Diencephalon (tissue), 1 donor: ENCODE results near the gene C12orf50. TPM values are rescaled to one million over a fixed set of nuclear protein-coding genes. Genes with fewer than 3 reads are reported as not detected.

Source experiments
- small RNA-seq: library from RNA; depleted of rRNA; stranded (forward); fragments of <200 nt; gene quantifications from one replicate; pipeline ENCODE3, GENCODE V24; 2014
- total RNA-seq: library from RNA; depleted of rRNA; stranded (reverse); fragments of >200 nt; gene quantifications from one replicate; pipeline ENCODE4 v1.2.3, GENCODE V29; 2014

Gene C12orf50
- 0.23 TPM for total RNA-seq

GRCh38 chr12:88029093-88029665 lies at the start of gene C12orf50:
Gene C12orf50 (minus strand): TSS chr12:88029401. CDS start chr12:88026962, 2,439 bp downstream.

Small RNAs within 50 kb of the gene (small RNA-seq; reads per million reads assigned to genes)
- not detected for gene RNA5SP364

Other genes with a start within 250 kb of the C12orf50 start
- 58.1 TPM for gene CEP290, start 112.7 kb upstream of the C12orf50 start, total RNA-seq
- 37.4 TPM for gene TMTC3, start 112.9 kb upstream of the C12orf50 start, total RNA-seq